PFSK-1 (cell line): ENCODE results near the gene LCN1.

Experiments used
- POLR2AphosphoS5 ChIP-seq: IDR thresholded peaks from 2 replicates; pipeline ENCODE4 v1.6.1; 2012; ENCODE audit warnings: low read depth, mild to moderate bottlenecking, control low read depth, low read length, moderate library complexity
- SIN3A ChIP-seq: IDR thresholded peaks from 2 replicates; pipeline ENCODE4 v1.6.1; 2012; ENCODE audit warnings: mild to moderate bottlenecking, low read length, moderate library complexity, borderline replicate concordance; ENCODE audit not compliant: insufficient read depth
- TAF1 ChIP-seq: IDR thresholded peaks from 2 replicates; pipeline ENCODE4 v1.6.1; 2012; ENCODE audit warnings: low read length, control low read depth, borderline replicate concordance; ENCODE audit not compliant: insufficient read depth

- TF ChIP-seq TAF1 (no peak), POLR2AphosphoS5 (no peak), SIN3A (no peak)
These were observed 43.0 kb upstream of the LCN1 start for GRCh38 chr9:135478191-135478590.
